CD14-positive monocyte (primary cell): ENCODE results near the gene USB1. TPM values are rescaled to one million over a fixed set of nuclear protein-coding genes. Genes with fewer than 3 reads are reported as not detected.

Experiments used
- DNase-seq, 3 donors: peaks; one replicate each; pipeline ENCODE4 v3.0.0-alpha.2; 2011 to 2022
- H2AFZ ChIP-seq: 2 replicates; pipeline ENCODE4 v1.6.0; 2012; ENCODE audit warnings: mild to moderate bottlenecking, low read depth, low read length, inconsistent platforms; ENCODE audit not compliant: insufficient read depth, poor library complexity, severe bottlenecking
- H3K27ac ChIP-seq, 2 donors: 1 replicate in 1 of 2; 2 replicates in 1 of 2; pipeline ENCODE4 v1.5.1; 2012 to 2013; ENCODE audit warnings: low read length in 2 of 2, control low read depth in 1 of 2, inconsistent platforms in 1 of 2, low read depth in 1 of 2, mild to moderate bottlenecking in 1 of 2
- H3K27me3 ChIP-seq, 2 donors: one replicate each; pipeline versions ENCODE4 v1.6.0 to v1.6.1; 2011 to 2013; ENCODE audit warnings: low read length in 2 of 2; ENCODE audit not compliant: control insufficient read depth in 2 of 2, insufficient read depth in 2 of 2
- H3K36me3 ChIP-seq, 2 donors: replicated peaks in 1 of 2; 1 replicate in 1 of 2; 2 replicates in 1 of 2; pipeline versions ENCODE4 v1.5.1 to v1.6.1; 2012 to 2013; ENCODE audit warnings: low read length in 2 of 2, control low read depth in 1 of 2, inconsistent platforms in 1 of 2, mild to moderate bottlenecking in 1 of 2; ENCODE audit not compliant: insufficient read depth in 2 of 2, control insufficient read depth in 1 of 2
- H3K4me1 ChIP-seq, 2 donors: 1 replicate in 1 of 2; 2 replicates in 1 of 2; pipeline versions ENCODE4 v1.5.1 to v1.6.1; 2012 to 2013; ENCODE audit warnings: low read length in 2 of 2, control low read depth in 1 of 2, inconsistent platforms in 1 of 2, mild to moderate bottlenecking in 1 of 2, moderate library complexity in 1 of 2; ENCODE audit not compliant: insufficient read depth in 2 of 2, control insufficient read depth in 1 of 2
- H3K4me2 ChIP-seq: replicated peaks from 2 replicates; pipeline ENCODE3; 2012; ENCODE audit warnings: low read length, moderate library complexity, mild to moderate bottlenecking; ENCODE audit not compliant: poor library complexity, severe bottlenecking; ENCODE audit errors: extremely low read depth
- H3K4me3 ChIP-seq, 3 experiments: fragments of 200-600 bp in 1 of 3; sonication (generic) in 1 of 3; replicated peaks in 1 of 3; 1 replicate in 2 of 3; 2 replicates in 1 of 3; pipeline ENCODE4 v1.5.1; 2011 to 2013; ENCODE audit warnings: low read length in 3 of 3, mild to moderate bottlenecking in 3 of 3, control low read depth in 2 of 3, low read depth in 2 of 3, inconsistent platforms in 1 of 3, moderate library complexity in 1 of 3
- H3K79me2 ChIP-seq: 2 replicates; pipeline ENCODE4 v1.6.0; 2012; ENCODE audit warnings: mild to moderate bottlenecking, control low read depth, inconsistent platforms, low read length, moderate library complexity; ENCODE audit not compliant: insufficient read depth
- H3K9ac ChIP-seq: 2 replicates; pipeline ENCODE4 v1.6.0; 2017; ENCODE audit warnings: low read length, mild to moderate bottlenecking; ENCODE audit not compliant: insufficient read depth, poor library complexity, severe bottlenecking
- H3K9me3 ChIP-seq, 2 donors: replicated peaks in 1 of 2; 1 replicate in 1 of 2; 2 replicates in 1 of 2; pipeline versions ENCODE4 v1.5.1 to v1.6.1; 2012 to 2013; ENCODE audit warnings: low read length in 2 of 2, control low read depth in 1 of 2; ENCODE audit not compliant: control insufficient read depth in 1 of 2, insufficient read depth in 1 of 2
- H4K20me1 ChIP-seq: 2 replicates; pipeline ENCODE4 v1.6.0; 2012; ENCODE audit warnings: mild to moderate bottlenecking, low read length, control low read depth, moderate library complexity; ENCODE audit not compliant: insufficient read depth
- H3K27ac Mint-ChIP-seq, 7 donors: one replicate each; pipeline ENCODE4 v1.8.0; 2020; ENCODE audit warnings: mild to moderate bottlenecking in 7 of 7, mixed read lengths in 7 of 7, moderate library complexity in 6 of 7, inconsistent platforms in 2 of 7
- H3K27me3 Mint-ChIP-seq, 3 donors: one replicate each; pipeline ENCODE4 v1.8.0; 2021 to 2022; ENCODE audit warnings: low read depth in 3 of 3, mild to moderate bottlenecking in 3 of 3, mixed read lengths in 3 of 3, moderate library complexity in 3 of 3, inconsistent platforms in 1 of 3
- H3K36me3 Mint-ChIP-seq, 2 donors: one replicate each; pipeline ENCODE4 v1.8.0; 2020; ENCODE audit warnings: mixed read lengths in 2 of 2, inconsistent platforms in 1 of 2, mild to moderate bottlenecking in 1 of 2
- H3K4me1 Mint-ChIP-seq: one replicate; pipeline ENCODE4 v1.8.0; 2020; ENCODE audit warnings: mild to moderate bottlenecking, mixed read lengths
- H3K4me3 Mint-ChIP-seq, 2 donors: one replicate each; pipeline ENCODE4 v1.8.0; 2020; ENCODE audit warnings: mild to moderate bottlenecking in 2 of 2, mixed read lengths in 2 of 2, moderate library complexity in 1 of 2
- H3K9me3 Mint-ChIP-seq, 7 donors: one replicate each; pipeline ENCODE4 v1.8.0; 2020 to 2022; ENCODE audit warnings: mixed read lengths in 7 of 7, mild to moderate bottlenecking in 6 of 7, moderate library complexity in 6 of 7, inconsistent platforms in 2 of 7
- WGBS: methylation state at CpG from one replicate; pipeline ENCODE4 v1.1.5; 2013; ENCODE audit warnings: missing lambda C conversion rate; ENCODE audit not compliant: insufficient coverage; 5-methylcytosine and 5-hydroxymethylcytosine counted together
- intact Hi-C, 2 donors: fragments of 100-400 bp; cut with micrococcal nuclease; formaldehyde crosslinking; loops; one replicate each; pipeline versions ENCODE4 v1.15.0 to v1.15.1; 2023
- polyA plus RNA-seq, 3 donors: library from polyadenylated mRNA; depleted of rRNA in 1 of 3; unstranded in 2 of 3; stranded (reverse) in 1 of 3; fragments of 300-500 nt in 2 of 3; fragments of >200 nt in 1 of 3; fragmentation: Illumina TruSeq in 2 of 3; gene quantifications; 1 replicate in 2 of 3; 2 replicates in 1 of 3; pipeline ENCODE4 v1.2.3, GENCODE V29; 2012 to 2021
- TF ChIP-seq, protein P1 (sequence below): fragments of 200-600 bp; IDR thresholded peaks from one replicate; pipeline ENCODE4 v1.8.0; 2022; ENCODE audit warnings: antibody characterized with exemption, mild to moderate bottlenecking

USB1 gene
- polyA plus RNA-seq, 3 donors: 25.7 to 55.7 (median 44.4) TPM

GRCh38 chr16:58020628-58021521 is 19.7 kb downstream of the USB1 start:
- Histone ChIP-seq H3K9me3 (no peaks in the 10 kb centered on the region), H3K36me3 (peaks cover 38 to 62% of the 10 kb centered on the region in 2 donors), H3K4me1 (peaks cover 9 to 14% of the 10 kb centered on the region in 2 donors), H3K27me3 (peaks cover 11 to 30% of the 10 kb centered on the region in 2 donors), H4K20me1 (peaks cover 8% of the 10 kb centered on the region), H2AFZ (no peak overlapping the region), H3K4me3 (no peak overlapping the region), H3K79me2 (no peaks in the 10 kb centered on the region), H3K4me2 (no peak overlapping the region), H3K9ac (no peak overlapping the region), H3K27ac (no peak overlapping the region)
- Mint-ChIP-seq H3K4me1 (peaks cover 17% of the 10 kb centered on the region), H3K9me3 (peaks cover 0 to 8% (median 3%) of the 10 kb centered on the region in 7 donors), H3K4me3 (no peak overlapping the region), H3K27ac (peak overlapping the region in 1 of 7 donors; percentile 60), H3K36me3 (peaks cover 16 to 19% of the 10 kb centered on the region in 2 donors), H3K27me3 (peaks cover 22 to 36% (median 27%) of the 10 kb centered on the region in 3 donors)
- intact Hi-C loops: no loop called here
- TF ChIP-seq, protein P1, sequence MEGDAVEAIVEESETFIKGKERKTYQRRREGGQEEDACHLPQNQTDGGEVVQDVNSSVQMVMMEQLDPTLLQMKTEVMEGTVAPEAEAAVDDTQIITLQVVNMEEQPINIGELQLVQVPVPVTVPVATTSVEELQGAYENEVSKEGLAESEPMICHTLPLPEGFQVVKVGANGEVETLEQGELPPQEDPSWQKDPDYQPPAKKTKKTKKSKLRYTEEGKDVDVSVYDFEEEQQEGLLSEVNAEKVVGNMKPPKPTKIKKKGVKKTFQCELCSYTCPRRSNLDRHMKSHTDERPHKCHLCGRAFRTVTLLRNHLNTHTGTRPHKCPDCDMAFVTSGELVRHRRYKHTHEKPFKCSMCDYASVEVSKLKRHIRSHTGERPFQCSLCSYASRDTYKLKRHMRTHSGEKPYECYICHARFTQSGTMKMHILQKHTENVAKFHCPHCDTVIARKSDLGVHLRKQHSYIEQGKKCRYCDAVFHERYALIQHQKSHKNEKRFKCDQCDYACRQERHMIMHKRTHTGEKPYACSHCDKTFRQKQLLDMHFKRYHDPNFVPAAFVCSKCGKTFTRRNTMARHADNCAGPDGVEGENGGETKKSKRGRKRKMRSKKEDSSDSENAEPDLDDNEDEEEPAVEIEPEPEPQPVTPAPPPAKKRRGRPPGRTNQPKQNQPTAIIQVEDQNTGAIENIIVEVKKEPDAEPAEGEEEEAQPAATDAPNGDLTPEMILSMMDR: peak; percentile 73
- 83% methylated on average over 6 of the region's 8 CpGs for WGBS
- DNase-seq: no peak

DNA sequence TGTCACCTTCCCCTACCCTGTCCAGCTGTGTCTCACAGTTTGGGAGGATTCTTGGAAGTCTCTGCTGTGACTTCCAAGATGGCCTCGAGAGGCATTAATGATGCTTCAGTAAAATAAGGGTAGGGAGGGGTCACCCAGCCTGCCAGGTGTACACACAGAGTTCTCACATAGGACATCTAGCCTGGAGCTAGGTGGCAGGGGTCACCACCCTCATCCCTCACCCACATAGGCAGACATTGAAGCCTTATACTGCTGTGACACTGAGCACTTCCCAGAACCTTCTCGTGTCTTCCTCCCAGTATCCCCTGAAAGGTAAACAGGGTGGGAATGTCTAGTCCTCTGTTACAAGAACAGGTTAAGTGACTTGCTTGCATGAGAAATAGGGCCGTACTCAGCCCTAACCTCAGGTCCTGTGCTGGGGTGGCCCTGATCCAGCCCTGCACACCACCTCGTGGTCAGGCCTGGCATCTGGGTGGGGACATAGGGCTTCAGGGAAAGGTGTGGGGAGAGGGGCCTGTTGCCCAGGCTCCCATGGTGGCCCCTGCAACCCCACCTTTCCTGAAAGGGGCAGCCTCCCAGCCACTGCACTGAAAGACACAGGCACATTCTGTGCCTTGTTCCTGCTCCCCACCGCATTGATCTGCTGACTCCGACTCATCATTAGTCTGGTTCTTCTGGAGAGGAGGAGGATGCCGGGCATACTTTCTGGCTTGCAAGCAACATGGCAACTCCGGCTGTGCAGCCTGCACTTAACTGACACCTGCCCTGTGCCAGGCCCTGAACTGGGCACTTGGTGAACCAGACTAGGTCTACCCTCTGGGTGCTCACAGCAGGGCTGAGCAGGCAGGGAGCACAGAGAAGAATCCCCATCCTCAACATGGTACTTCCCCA is 20.7 kb downstream of the USB1 start:
- Mint-ChIP-seq H3K27me3 (peaks cover 29 to 43% (median 33%) of the 10 kb centered on the region in 3 donors), H3K4me3 (no peak overlapping the region), H3K36me3 (peaks cover 16 to 19% of the 10 kb centered on the region in 2 donors), H3K27ac (no peak overlapping the region), H3K9me3 (peaks cover 0 to 8% (median 3%) of the 10 kb centered on the region in 7 donors), H3K4me1 (peaks cover 20% of the 10 kb centered on the region)
- DNase-seq: no peak
- intact Hi-C loops: no loop called here
- no peaks in the 10 kb centered on the region for H3K9me3 ChIP-seq
- H3K4me2 ChIP-seq: no peak overlapping the region
- peaks cover 11 to 36% of the 10 kb centered on the region in 2 donors for H3K27me3 ChIP-seq
- peaks cover 36 to 52% of the 10 kb centered on the region in 2 donors for H3K36me3 ChIP-seq
- H3K4me3 ChIP-seq: no peak overlapping the region
- no peak overlapping the region for H3K9ac ChIP-seq
- TF ChIP-seq, protein P1: no peak
- peaks cover 6% of the 10 kb centered on the region for H4K20me1 ChIP-seq
- H3K4me1 ChIP-seq: peaks cover 16 to 25% of the 10 kb centered on the region in 2 donors
- H3K27ac ChIP-seq: no peak overlapping the region
- 87% methylated on average over 6 of the region's 8 CpGs for WGBS
- H2AFZ ChIP-seq: no peak overlapping the region
- no peaks in the 10 kb centered on the region for H3K79me2 ChIP-seq
